Measurements from ENCODE around the gene N4BP2. TPM values are rescaled to one million over a fixed set of nuclear protein-coding genes. Genes with fewer than 3 reads are reported as not detected.

Gene N4BP2
- total and polyA plus RNA-seq, 4 experiments from 2014 or later, result 14.5 to 16.7 (median 14.9) TPM

GRCh38 chr4:40164459-40164858 is 107.8 kb downstream of the N4BP2 start:
- intact Hi-C loops (cut with micrococcal nuclease), result no loop called here
- ChIA-PET CTCF (ENCODE audit: partially characterized antibody) (interaction anchor here (1.2 to 1.8 kb wide), 2 partner anchors 15 to 152 kb away, joined by 3 to 9 read pairs; no protein-coding TSS in a partner anchor), POLR2A (ENCODE audit: partially characterized antibody) (no interaction called here)
- no peak overlapping the region for H3K27ac Mint-ChIP-seq
- H3K9me3 ChIP-seq (ENCODE audit: control insufficient read depth in 1 of 2, low read length in 2 of 2), result no peaks in the 10 kb centered on the region
- no peak overlapping the region for H3K4me3 ChIP-seq (ENCODE audit: low read length in 2 of 2)
- peaks cover 0 to 5% (median 0%) of the 10 kb centered on the region in 4 donors for H3K4me1 Mint-ChIP-seq
- no peaks in the 10 kb centered on the region for H3K27me3 Mint-ChIP-seq
- H3K36me3 ChIP-seq (ENCODE audit: insufficient read depth, low read length), result no peaks in the 10 kb centered on the region
- H3K4me3 Mint-ChIP-seq, result no peak overlapping the region
- H3K27ac ChIP-seq (ENCODE audit: low read depth, low read length), result no peak overlapping the region
- DNase-seq, result no peak
- H3K4me1 ChIP-seq (ENCODE audit: insufficient read depth, low read length), result no peaks in the 10 kb centered on the region
- H3K36me3 Mint-ChIP-seq, result peaks cover 16 to 39% of the 10 kb centered on the region in 2 donors
- H3K27me3 ChIP-seq (ENCODE audit: insufficient read depth, low read length), result no peaks in the 10 kb centered on the region
- peaks cover 0 to 11% (median 8%) of the 10 kb centered on the region in 8 donors for H3K9me3 Mint-ChIP-seq

GRCh38 chr4:40165916-40166315 is 109.3 kb downstream of the N4BP2 start:
- H3K4me3 ChIP-seq (ENCODE audit: low read length in 2 of 2), result no peak overlapping the region
- Mint-ChIP-seq H3K36me3 (peaks cover 11 to 30% of the 10 kb centered on the region in 2 donors), H3K4me1 (peaks cover 0 to 5% (median 0%) of the 10 kb centered on the region in 4 donors), H3K9me3 (peaks cover 0 to 11% (median 8%) of the 10 kb centered on the region in 8 donors), H3K27ac (peak overlapping the region in 1 of 7 donors; percentile 35), H3K4me3 (no peak overlapping the region), H3K27me3 (no peaks in the 10 kb centered on the region)
- H3K36me3 ChIP-seq (ENCODE audit: insufficient read depth, low read length), result no peaks in the 10 kb centered on the region
- no peak for DNase-seq
- H3K27me3 ChIP-seq (ENCODE audit: insufficient read depth, low read length), result no peaks in the 10 kb centered on the region
- ChIA-PET POLR2A (ENCODE audit: partially characterized antibody) (no interaction called here), CTCF (ENCODE audit: partially characterized antibody) (interaction anchor here (1.8 kb wide), 1 partner anchor 151 kb away, joined by 9 read pairs; no protein-coding TSS in a partner anchor)
- intact Hi-C loops (cut with micrococcal nuclease), result no loop called here
- H3K9me3 ChIP-seq (ENCODE audit: control insufficient read depth in 1 of 2, low read length in 2 of 2), result no peaks in the 10 kb centered on the region
- H3K27ac ChIP-seq (ENCODE audit: low read depth, low read length), result no peak overlapping the region
- no peaks in the 10 kb centered on the region for H3K4me1 ChIP-seq (ENCODE audit: insufficient read depth, low read length)

GRCh38 chr4:40168070-40168469 is 111.4 kb downstream of the N4BP2 start:
- no peak overlapping the region for H3K4me3 ChIP-seq (ENCODE audit: low read length in 2 of 2)
- no peak overlapping the region for H3K27ac ChIP-seq (ENCODE audit: low read depth, low read length)
- H3K36me3 ChIP-seq (ENCODE audit: insufficient read depth, low read length), result no peaks in the 10 kb centered on the region
- Mint-ChIP-seq H3K27me3 (no peaks in the 10 kb centered on the region), H3K27ac (no peak overlapping the region), H3K36me3 (peaks cover 8 to 19% of the 10 kb centered on the region in 2 donors), H3K4me3 (no peak overlapping the region), H3K9me3 (peaks cover 0 to 11% (median 8%) of the 10 kb centered on the region in 8 donors), H3K4me1 (peaks cover 3 to 11% (median 5%) of the 10 kb centered on the region in 4 donors)
- H3K27me3 ChIP-seq (ENCODE audit: insufficient read depth, low read length), result no peaks in the 10 kb centered on the region
- DNase-seq, result no peak
- POLR2A ChIA-PET (ENCODE audit: partially characterized antibody), result no interaction called here
- CTCF ChIA-PET (ENCODE audit: partially characterized antibody), result no interaction called here
- intact Hi-C loops (cut with micrococcal nuclease), result no loop called here
- no peaks in the 10 kb centered on the region for H3K9me3 ChIP-seq (ENCODE audit: control insufficient read depth in 1 of 2, low read length in 2 of 2)
- peaks cover 8% of the 10 kb centered on the region for H3K4me1 ChIP-seq (ENCODE audit: insufficient read depth, low read length)

GRCh38 chr4:40170588-40170987 is 113.9 kb downstream of the N4BP2 start:
- POLR2A ChIA-PET (ENCODE audit: partially characterized antibody), result no interaction called here
- H3K36me3 ChIP-seq (ENCODE audit: insufficient read depth, low read length), result no peaks in the 10 kb centered on the region
- no peaks in the 10 kb centered on the region for H3K27me3 ChIP-seq (ENCODE audit: insufficient read depth, low read length)
- DNase-seq, result no peak
- Mint-ChIP-seq H3K9me3 (peaks cover 0 to 11% (median 8%) of the 10 kb centered on the region in 8 donors), H3K27me3 (no peaks in the 10 kb centered on the region), H3K36me3 (peaks cover 7 to 19% of the 10 kb centered on the region in 2 donors), H3K4me1 (peaks cover 10 to 15% (median 13%) of the 10 kb centered on the region in 4 donors), H3K4me3 (no peak overlapping the region), H3K27ac (no peak overlapping the region)
- no peak overlapping the region for H3K4me3 ChIP-seq (ENCODE audit: low read length in 2 of 2)
- no peak overlapping the region for H3K27ac ChIP-seq (ENCODE audit: low read depth, low read length)
- H3K9me3 ChIP-seq (ENCODE audit: control insufficient read depth in 1 of 2, low read length in 2 of 2), result no peaks in the 10 kb centered on the region
- CTCF ChIA-PET (ENCODE audit: partially characterized antibody), result interaction anchor here (1.1 to 1.9 kb wide), 3 partner anchors 11 to 147 kb away, joined by 3 to 5 read pairs (median 5); no protein-coding TSS in a partner anchor
- H3K4me1 ChIP-seq (ENCODE audit: insufficient read depth, low read length), result peaks cover 21% of the 10 kb centered on the region
- intact Hi-C loops (cut with micrococcal nuclease), result no loop called here

GRCh38 chr4:40173470-40173875 is 116.8 kb downstream of the N4BP2 start:
- intact Hi-C loops (cut with micrococcal nuclease), result no loop called here
- Histone ChIP-seq H3K9me3 (ENCODE audit: control insufficient read depth in 1 of 2, low read length in 2 of 2) (no peaks in the 10 kb centered on the region), H3K36me3 (ENCODE audit: insufficient read depth, low read length) (no peaks in the 10 kb centered on the region), H3K4me3 (ENCODE audit: low read length in 2 of 2) (no peak overlapping the region), H3K27ac (ENCODE audit: low read depth, low read length) (no peak overlapping the region), H3K4me1 (ENCODE audit: insufficient read depth, low read length) (peaks cover 21% of the 10 kb centered on the region), H3K27me3 (ENCODE audit: insufficient read depth, low read length) (no peaks in the 10 kb centered on the region)
- ChIA-PET POLR2A (ENCODE audit: partially characterized antibody) (interaction anchor here (1.3 kb wide), 1 partner anchor 22 kb away, joined by 3 read pairs; no protein-coding TSS in a partner anchor), CTCF (ENCODE audit: partially characterized antibody) (interaction anchor here (1.2 kb wide), 1 partner anchor 11 kb away, joined by 3 read pairs; no protein-coding TSS in a partner anchor)
- DNase-seq, result no peak
- H3K27me3 Mint-ChIP-seq, result no peaks in the 10 kb centered on the region
- H3K36me3 Mint-ChIP-seq, result peaks cover 0 to 4% of the 10 kb centered on the region in 2 donors
- H3K27ac Mint-ChIP-seq, result peak overlapping the region in 6 of 7 donors; percentile 41 to 85 (median 72)
- H3K4me3 Mint-ChIP-seq, result peak overlapping the region in 6 of 8 donors; percentile 7 to 73 (median 52)
- no peaks in the 10 kb centered on the region for H3K9me3 Mint-ChIP-seq
- H3K4me1 Mint-ChIP-seq, result peaks cover 10 to 16% (median 15%) of the 10 kb centered on the region in 4 donors

- Histone ChIP-seq H3K4me1 (ENCODE audit: insufficient read depth, low read length) (peaks cover 21% of the 10 kb centered on the region), H3K27me3 (ENCODE audit: insufficient read depth, low read length) (no peaks in the 10 kb centered on the region), H3K36me3 (ENCODE audit: insufficient read depth, low read length) (no peaks in the 10 kb centered on the region), H3K9me3 (ENCODE audit: control insufficient read depth in 1 of 2, low read length in 2 of 2) (no peaks in the 10 kb centered on the region), H3K4me3 (ENCODE audit: low read length in 2 of 2) (no peak overlapping the region), H3K27ac (ENCODE audit: low read depth, low read length) (no peak overlapping the region)
- Mint-ChIP-seq H3K4me1 (peaks cover 13 to 24% (median 17%) of the 10 kb centered on the region in 4 donors), H3K4me3 (no peak overlapping the region), H3K27me3 (no peaks in the 10 kb centered on the region), H3K27ac (peak overlapping the region in 1 of 7 donors; percentile 66), H3K36me3 (no peaks in the 10 kb centered on the region), H3K9me3 (no peaks in the 10 kb centered on the region)
- intact Hi-C loops (cut with micrococcal nuclease), result no loop called here
- DNase-seq, result no peak
- ChIA-PET POLR2A (ENCODE audit: partially characterized antibody) (no interaction called here), CTCF (ENCODE audit: partially characterized antibody) (no interaction called here)
Measured at GRCh38 chr4:40176602-40177001, 120.0 kb downstream of the N4BP2 start.

- no peak overlapping the region for H3K4me3 Mint-ChIP-seq
- Histone ChIP-seq H3K9me3 (ENCODE audit: control insufficient read depth in 1 of 2, low read length in 2 of 2) (no peaks in the 10 kb centered on the region), H3K36me3 (ENCODE audit: insufficient read depth, low read length) (no peaks in the 10 kb centered on the region), H3K27me3 (ENCODE audit: insufficient read depth, low read length) (no peaks in the 10 kb centered on the region), H3K27ac (ENCODE audit: low read depth, low read length) (no peak overlapping the region), H3K4me1 (ENCODE audit: insufficient read depth, low read length) (peaks cover 18% of the 10 kb centered on the region), H3K4me3 (ENCODE audit: low read length in 2 of 2) (no peak overlapping the region)
- no peak for DNase-seq
- ChIA-PET POLR2A (ENCODE audit: partially characterized antibody) (no interaction called here), CTCF (ENCODE audit: partially characterized antibody) (no interaction called here)
- peak overlapping the region in 4 of 7 donors; percentile 29 to 64 (median 54) for H3K27ac Mint-ChIP-seq
- intact Hi-C loops (cut with micrococcal nuclease), result no loop called here
- H3K4me1 Mint-ChIP-seq, result peaks cover 17 to 24% (median 19%) of the 10 kb centered on the region in 4 donors
- no peaks in the 10 kb centered on the region for H3K36me3 Mint-ChIP-seq
- H3K27me3 Mint-ChIP-seq, result no peaks in the 10 kb centered on the region
- H3K9me3 Mint-ChIP-seq, result no peaks in the 10 kb centered on the region
Measured at GRCh38 chr4:40177591-40177990, 120.9 kb downstream of the N4BP2 start.

All from CD4-positive, alpha-beta memory T cell (primary cell).